Gastroesophageal sphincter (tissue), 3 donors: ENCODE results near the gene MACROD2.

ENCODE experiments used
- CTCF ChIP-seq, 4 experiments: fragments of 200-600 bp in 2 of 4; fragments of 450-650 bp in 2 of 4; sonication (generic) in 1 of 4; IDR thresholded peaks; one replicate each; pipeline ENCODE4 v1.5.1; 2017 to 2019; ENCODE audit warnings: antibody characterized with exemption in 4 of 4, mild to moderate bottlenecking in 2 of 4, moderate library complexity in 2 of 4
- POLR2A ChIP-seq, 2 donors: fragments of 450-650 bp; IDR thresholded peaks; one replicate each; pipeline ENCODE4 v1.6.1; 2017; ENCODE audit warnings: antibody characterized with exemption in 2 of 2, mild to moderate bottlenecking in 2 of 2, moderate library complexity in 1 of 2

DNA sequence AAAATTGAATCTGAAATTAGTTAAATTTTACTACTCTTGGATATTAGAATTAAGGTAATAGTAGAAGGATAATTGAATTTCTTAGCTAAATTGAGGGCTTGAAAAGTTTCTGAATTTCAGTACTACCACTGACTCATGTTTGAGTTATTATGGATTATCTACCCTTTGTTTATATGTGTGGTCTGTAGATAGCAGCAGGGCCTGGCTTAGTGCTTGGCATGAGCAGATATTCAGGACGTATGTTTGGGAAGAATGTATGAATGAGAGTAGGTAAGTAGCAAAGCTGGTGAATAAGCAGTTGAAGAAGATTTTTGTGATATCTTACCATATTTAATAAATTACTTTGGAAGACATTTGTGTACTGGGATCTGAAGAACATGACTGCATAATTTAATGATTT is 152.7 kb downstream of the MACROD2 start:
- TF ChIP-seq CTCF (IDR thresholded peaks at IDR 0.05): no peak
- no peak for TF ChIP-seq POLR2A (IDR thresholded peaks at IDR 0.05)
